AG04449 (cell line): ENCODE data around the gene CCER1.

Source experiments
- CTCF ChIA-PET: fragments of 350-600 bp; formaldehyde crosslinking; extraction: SDS; loops from one replicate; lab custom pipeline; 2021; ENCODE audit warnings: antibody characterized with exemption; lab: Yijun Ruan, JAX
- POLR2A ChIA-PET: fragments of 400-600, 350-600 bp; formaldehyde crosslinking; extraction: SDS; loops from one replicate; lab custom pipeline; 2020; ENCODE audit warnings: antibody characterized with exemption, inconsistent platforms; lab: Yijun Ruan, JAX
- DNase-seq: peaks from one replicate; pipeline ENCODE4 v3.0.0-alpha.2; 2010; ENCODE audit warnings: low read depth, low spot score
- H3K4me3 ChIP-seq: 2 replicates; pipeline ENCODE4 v1.5.1; 2011; ENCODE audit warnings: low read depth, mild to moderate bottlenecking, control low read depth, low read length
- TF ChIP-seq, protein P1 (sequence below): IDR thresholded peaks from one replicate; pipeline ENCODE4 v1.5.1; 2011; ENCODE audit warnings: mild to moderate bottlenecking, moderate library complexity, low read length, control low read depth, inconsistent platforms; ENCODE audit not compliant: insufficient read depth; ENCODE audit errors: missing control alignments

The CCER1 gene, protein sequence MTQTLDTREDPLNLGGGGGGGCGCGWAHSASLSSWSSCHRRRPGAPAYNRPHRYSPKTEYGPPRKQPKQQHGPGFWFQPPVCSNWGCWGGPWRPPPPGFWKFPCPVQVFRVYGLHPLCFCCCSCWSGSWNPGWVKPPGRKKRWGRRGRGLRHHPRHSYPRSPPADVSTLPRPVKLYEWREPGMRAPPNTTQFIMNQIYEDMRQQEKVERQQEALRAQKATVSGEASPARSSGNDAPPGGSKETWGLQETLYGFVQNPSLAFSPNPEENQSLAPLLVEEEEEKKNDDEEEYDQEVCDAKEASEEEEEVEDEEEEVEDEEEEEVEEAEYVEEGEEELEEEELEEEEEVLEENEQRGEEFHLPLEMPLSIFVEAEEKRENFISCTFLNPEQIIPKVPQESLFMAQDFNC

DNA sequence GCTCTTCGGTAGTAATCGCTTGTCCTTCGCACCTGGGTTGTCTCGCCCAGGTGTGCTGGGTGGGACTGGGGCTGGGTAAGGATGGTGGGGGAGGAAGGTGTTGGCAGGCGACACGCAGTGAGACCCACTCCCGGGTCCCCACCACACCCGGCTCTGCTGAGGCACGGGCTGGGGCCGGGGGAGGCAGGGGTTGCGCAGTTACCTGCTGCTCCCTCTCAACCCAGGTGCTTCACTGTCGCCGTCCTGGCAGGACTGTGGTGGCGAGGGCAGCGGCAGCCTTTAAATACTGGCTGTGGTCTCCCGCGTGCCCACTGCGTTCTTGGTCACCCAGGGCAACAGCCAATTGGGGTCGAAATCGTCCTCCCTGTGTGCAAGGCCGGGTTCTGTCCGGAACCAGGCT, at the start of gene CCER1:
Gene CCER1, minus strand, starts transcription at position 256 of the 400 bp plus-strand sequence. CDS start 434 bp downstream, outside the sequence.
- TF ChIP-seq, protein P1, sequence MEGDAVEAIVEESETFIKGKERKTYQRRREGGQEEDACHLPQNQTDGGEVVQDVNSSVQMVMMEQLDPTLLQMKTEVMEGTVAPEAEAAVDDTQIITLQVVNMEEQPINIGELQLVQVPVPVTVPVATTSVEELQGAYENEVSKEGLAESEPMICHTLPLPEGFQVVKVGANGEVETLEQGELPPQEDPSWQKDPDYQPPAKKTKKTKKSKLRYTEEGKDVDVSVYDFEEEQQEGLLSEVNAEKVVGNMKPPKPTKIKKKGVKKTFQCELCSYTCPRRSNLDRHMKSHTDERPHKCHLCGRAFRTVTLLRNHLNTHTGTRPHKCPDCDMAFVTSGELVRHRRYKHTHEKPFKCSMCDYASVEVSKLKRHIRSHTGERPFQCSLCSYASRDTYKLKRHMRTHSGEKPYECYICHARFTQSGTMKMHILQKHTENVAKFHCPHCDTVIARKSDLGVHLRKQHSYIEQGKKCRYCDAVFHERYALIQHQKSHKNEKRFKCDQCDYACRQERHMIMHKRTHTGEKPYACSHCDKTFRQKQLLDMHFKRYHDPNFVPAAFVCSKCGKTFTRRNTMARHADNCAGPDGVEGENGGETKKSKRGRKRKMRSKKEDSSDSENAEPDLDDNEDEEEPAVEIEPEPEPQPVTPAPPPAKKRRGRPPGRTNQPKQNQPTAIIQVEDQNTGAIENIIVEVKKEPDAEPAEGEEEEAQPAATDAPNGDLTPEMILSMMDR = no peak
- CTCF ChIA-PET = interaction anchor here (1.1 to 4.1 kb wide), 2 partner anchors 12 to 13 kb away, joined by 3 to 31 read pairs; no protein-coding TSS in a partner anchor
- DNase-seq = no peak
- H3K4me3 ChIP-seq = no peak within 1 kb of the TSS
- POLR2A ChIA-PET = no interaction called here

DNA sequence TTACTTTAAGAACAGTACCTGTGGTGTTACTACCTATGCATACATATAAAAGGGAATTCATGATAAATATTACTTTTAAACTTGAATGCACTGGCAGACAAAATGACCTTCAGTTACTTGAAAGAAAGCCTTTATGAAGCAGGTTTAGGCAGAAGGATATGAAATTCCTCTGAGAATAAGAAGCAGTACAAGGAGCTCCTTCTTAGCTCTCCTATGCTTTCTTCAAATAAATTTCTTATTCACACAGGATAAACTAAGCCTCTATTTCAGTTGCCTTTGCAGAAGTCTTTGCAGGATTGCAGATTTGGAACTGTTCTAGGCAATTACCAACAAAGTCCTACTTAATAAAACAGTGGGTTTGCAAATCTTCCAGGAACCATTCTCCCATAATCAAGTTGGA, 48.8 kb upstream of the CCER1 start:
- TF ChIP-seq, protein P1 = no peak
- ChIA-PET CTCF (interaction anchor here (1.3 kb wide), 1 partner anchor 105 kb away, joined by 5 read pairs; no protein-coding TSS in a partner anchor), POLR2A (no interaction called here)
- no peak overlapping the region for H3K4me3 ChIP-seq
- DNase-seq = no peak

- ChIA-PET CTCF (no interaction called here), POLR2A (no interaction called here)
- TF ChIP-seq, protein P1 = no peak
- no peak overlapping the region for H3K4me3 ChIP-seq
- DNase-seq = no peak
Measured at GRCh38 chr12:91001306-91001705, 46.3 kb upstream of the CCER1 start.

DNA sequence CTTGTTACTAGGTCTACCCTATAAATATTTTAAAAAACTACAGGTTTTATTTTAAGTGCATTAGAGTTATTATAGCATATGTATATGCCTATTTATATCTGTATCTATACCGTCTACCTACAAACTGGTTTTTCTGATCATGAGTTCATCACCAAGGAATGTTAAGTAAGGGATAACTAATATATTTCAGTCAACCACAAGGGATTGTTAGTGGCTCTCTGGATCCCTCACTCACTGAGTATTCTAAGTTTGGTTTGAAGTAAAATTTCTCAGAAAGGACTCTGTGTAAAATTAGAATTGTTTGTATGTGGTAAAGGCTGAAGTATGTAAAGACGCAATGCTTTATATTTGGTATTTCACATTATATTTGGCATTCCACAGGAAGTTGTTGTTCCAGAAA, 45.0 kb upstream of the CCER1 start:
- DNase-seq = no peak
- POLR2A ChIA-PET = no interaction called here
- TF ChIP-seq, protein P1 = no peak
- H3K4me3 ChIP-seq = no peak overlapping the region
- CTCF ChIA-PET = no interaction called here

DNA sequence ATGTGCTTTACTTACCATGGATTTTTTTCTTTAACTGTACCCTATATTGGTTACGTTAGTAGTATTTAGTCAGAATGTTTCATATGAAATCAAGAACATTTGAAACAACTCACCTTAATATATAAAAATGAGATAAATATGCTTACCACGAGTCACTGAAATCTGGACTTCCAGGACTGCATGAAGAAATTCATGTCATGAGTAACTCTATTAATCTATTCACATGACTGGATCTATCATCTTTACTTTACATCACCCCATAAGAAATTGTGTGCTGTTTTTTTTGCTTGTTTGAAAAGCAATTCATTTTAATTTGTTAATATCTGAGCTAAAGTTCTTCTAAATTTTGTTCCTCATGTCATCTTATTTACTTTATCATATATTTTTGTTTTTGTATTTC, 44.6 kb upstream of the CCER1 start:
- ChIA-PET CTCF (no interaction called here), POLR2A (no interaction called here)
- TF ChIP-seq, protein P1 = no peak
- no peak for DNase-seq
- no peak overlapping the region for H3K4me3 ChIP-seq

GRCh38 chr12:90995010-90995409, 40.0 kb upstream of the CCER1 start:
- no peak for DNase-seq
- ChIA-PET CTCF (interaction anchor here (1.0 to 1.4 kb wide), 2 partner anchors 8 to 184 kb away, joined by 3 to 5 read pairs; no protein-coding TSS in a partner anchor), POLR2A (no interaction called here)
- TF ChIP-seq, protein P1 = no peak
- H3K4me3 ChIP-seq = no peak overlapping the region
